CD14-positive monocyte (primary cell): Measurements from ENCODE around the gene ATOSA. TPM values are rescaled to one million over a fixed set of nuclear protein-coding genes. Genes with fewer than 3 reads are reported as not detected.
A peak's percentile ranks its signal among the peaks of the same experiment; 100 is the strongest.

ENCODE experiments used
- DNase-seq, 3 donors: peaks; one replicate each; pipeline ENCODE4 v3.0.0-alpha.2; 2011 to 2022
- H2AFZ ChIP-seq: 2 replicates; pipeline ENCODE4 v1.6.0; 2012; ENCODE audit warnings: mild to moderate bottlenecking, low read depth, low read length, inconsistent platforms; ENCODE audit not compliant: insufficient read depth, poor library complexity, severe bottlenecking
- H3K27ac ChIP-seq, 2 donors: 1 replicate in 1 of 2; 2 replicates in 1 of 2; pipeline ENCODE4 v1.5.1; 2012 to 2013; ENCODE audit warnings: low read length in 2 of 2, control low read depth in 1 of 2, inconsistent platforms in 1 of 2, low read depth in 1 of 2, mild to moderate bottlenecking in 1 of 2
- H3K27me3 ChIP-seq, 2 donors: one replicate each; pipeline versions ENCODE4 v1.6.0 to v1.6.1; 2011 to 2013; ENCODE audit warnings: low read length in 2 of 2; ENCODE audit not compliant: control insufficient read depth in 2 of 2, insufficient read depth in 2 of 2
- H3K36me3 ChIP-seq, 2 donors: replicated peaks in 1 of 2; 1 replicate in 1 of 2; 2 replicates in 1 of 2; pipeline versions ENCODE4 v1.5.1 to v1.6.1; 2012 to 2013; ENCODE audit warnings: low read length in 2 of 2, control low read depth in 1 of 2, inconsistent platforms in 1 of 2, mild to moderate bottlenecking in 1 of 2; ENCODE audit not compliant: insufficient read depth in 2 of 2, control insufficient read depth in 1 of 2
- H3K4me1 ChIP-seq, 2 donors: 1 replicate in 1 of 2; 2 replicates in 1 of 2; pipeline versions ENCODE4 v1.5.1 to v1.6.1; 2012 to 2013; ENCODE audit warnings: low read length in 2 of 2, control low read depth in 1 of 2, inconsistent platforms in 1 of 2, mild to moderate bottlenecking in 1 of 2, moderate library complexity in 1 of 2; ENCODE audit not compliant: insufficient read depth in 2 of 2, control insufficient read depth in 1 of 2
- H3K4me2 ChIP-seq: replicated peaks from 2 replicates; pipeline ENCODE3; 2012; ENCODE audit warnings: low read length, moderate library complexity, mild to moderate bottlenecking; ENCODE audit not compliant: poor library complexity, severe bottlenecking; ENCODE audit errors: extremely low read depth
- H3K4me3 ChIP-seq, 3 experiments: fragments of 200-600 bp in 1 of 3; sonication (generic) in 1 of 3; replicated peaks in 1 of 3; 1 replicate in 2 of 3; 2 replicates in 1 of 3; pipeline ENCODE4 v1.5.1; 2011 to 2013; ENCODE audit warnings: low read length in 3 of 3, mild to moderate bottlenecking in 3 of 3, control low read depth in 2 of 3, low read depth in 2 of 3, inconsistent platforms in 1 of 3, moderate library complexity in 1 of 3
- H3K79me2 ChIP-seq: 2 replicates; pipeline ENCODE4 v1.6.0; 2012; ENCODE audit warnings: mild to moderate bottlenecking, control low read depth, inconsistent platforms, low read length, moderate library complexity; ENCODE audit not compliant: insufficient read depth
- H3K9ac ChIP-seq: 2 replicates; pipeline ENCODE4 v1.6.0; 2017; ENCODE audit warnings: low read length, mild to moderate bottlenecking; ENCODE audit not compliant: insufficient read depth, poor library complexity, severe bottlenecking
- H3K9me3 ChIP-seq, 2 donors: replicated peaks in 1 of 2; 1 replicate in 1 of 2; 2 replicates in 1 of 2; pipeline versions ENCODE4 v1.5.1 to v1.6.1; 2012 to 2013; ENCODE audit warnings: low read length in 2 of 2, control low read depth in 1 of 2; ENCODE audit not compliant: control insufficient read depth in 1 of 2, insufficient read depth in 1 of 2
- H4K20me1 ChIP-seq: 2 replicates; pipeline ENCODE4 v1.6.0; 2012; ENCODE audit warnings: mild to moderate bottlenecking, low read length, control low read depth, moderate library complexity; ENCODE audit not compliant: insufficient read depth
- H3K27ac Mint-ChIP-seq, 7 donors: one replicate each; pipeline ENCODE4 v1.8.0; 2020; ENCODE audit warnings: mild to moderate bottlenecking in 7 of 7, mixed read lengths in 7 of 7, moderate library complexity in 6 of 7, inconsistent platforms in 2 of 7
- H3K27me3 Mint-ChIP-seq, 3 donors: one replicate each; pipeline ENCODE4 v1.8.0; 2021 to 2022; ENCODE audit warnings: low read depth in 3 of 3, mild to moderate bottlenecking in 3 of 3, mixed read lengths in 3 of 3, moderate library complexity in 3 of 3, inconsistent platforms in 1 of 3
- H3K36me3 Mint-ChIP-seq, 2 donors: one replicate each; pipeline ENCODE4 v1.8.0; 2020; ENCODE audit warnings: mixed read lengths in 2 of 2, inconsistent platforms in 1 of 2, mild to moderate bottlenecking in 1 of 2
- H3K4me1 Mint-ChIP-seq: one replicate; pipeline ENCODE4 v1.8.0; 2020; ENCODE audit warnings: mild to moderate bottlenecking, mixed read lengths
- H3K4me3 Mint-ChIP-seq, 2 donors: one replicate each; pipeline ENCODE4 v1.8.0; 2020; ENCODE audit warnings: mild to moderate bottlenecking in 2 of 2, mixed read lengths in 2 of 2, moderate library complexity in 1 of 2
- H3K9me3 Mint-ChIP-seq, 7 donors: one replicate each; pipeline ENCODE4 v1.8.0; 2020 to 2022; ENCODE audit warnings: mixed read lengths in 7 of 7, mild to moderate bottlenecking in 6 of 7, moderate library complexity in 6 of 7, inconsistent platforms in 2 of 7
- CTCF ChIP-seq: fragments of 200-600 bp; IDR thresholded peaks from one replicate; pipeline ENCODE4 v1.8.0; 2022; ENCODE audit warnings: antibody characterized with exemption, mild to moderate bottlenecking
- WGBS: methylation state at CpG from one replicate; pipeline ENCODE4 v1.1.5; 2013; ENCODE audit warnings: missing lambda C conversion rate; ENCODE audit not compliant: insufficient coverage; 5-methylcytosine and 5-hydroxymethylcytosine counted together
- intact Hi-C, 2 donors: fragments of 100-400 bp; cut with micrococcal nuclease; formaldehyde crosslinking; loops; one replicate each; pipeline versions ENCODE4 v1.15.0 to v1.15.1; 2023
- polyA plus RNA-seq, 3 donors: library from polyadenylated mRNA; depleted of rRNA in 1 of 3; unstranded in 2 of 3; stranded (reverse) in 1 of 3; fragments of 300-500 nt in 2 of 3; fragments of >200 nt in 1 of 3; fragmentation: Illumina TruSeq in 2 of 3; gene quantifications; 1 replicate in 2 of 3; 2 replicates in 1 of 3; pipeline ENCODE4 v1.2.3, GENCODE V29; 2012 to 2021

ATOSA gene
- polyA plus RNA-seq, 3 donors = 2.1 to 15.9 (median 3.5) TPM

DNA sequence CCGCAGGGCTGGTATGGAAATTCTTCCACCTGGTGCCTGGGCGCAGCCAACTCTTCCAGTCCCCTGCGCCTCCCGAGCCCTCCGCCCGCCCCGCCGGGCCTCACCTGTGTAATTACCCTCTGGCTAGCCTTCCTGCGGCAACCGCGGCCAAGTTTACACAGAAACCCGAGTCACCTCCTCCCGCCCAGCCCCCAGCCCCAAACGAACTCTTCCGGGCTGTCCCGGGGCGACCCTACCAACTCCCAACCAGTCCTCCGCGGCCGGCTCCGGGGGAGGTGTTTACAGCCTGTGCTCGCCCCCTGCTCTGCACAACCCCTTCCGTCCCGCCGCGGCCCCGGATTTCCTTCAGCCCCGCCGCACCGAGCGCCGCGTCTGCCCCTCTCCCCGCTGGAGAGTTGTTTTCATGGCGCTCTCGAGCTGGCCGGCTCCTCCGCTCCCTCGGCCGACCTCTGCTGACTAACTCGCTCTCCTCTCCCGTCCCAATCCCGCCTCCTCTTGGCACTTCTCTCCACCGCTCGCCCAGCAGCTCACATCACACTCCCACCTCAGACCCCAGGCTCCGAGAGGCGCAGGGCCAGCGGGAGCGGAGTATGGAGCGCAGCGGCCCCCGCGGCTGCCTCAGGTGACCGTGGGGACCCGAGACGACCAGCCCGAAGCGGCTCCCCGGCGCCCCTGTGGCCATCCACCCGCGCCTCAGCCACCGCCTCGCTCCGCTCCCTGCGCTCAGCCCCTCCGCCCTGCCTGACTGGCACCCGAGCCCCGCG is 538 bp downstream of the ATOSA start:
- peak overlapping the region; percentile 52 to 95 (median 86) for H3K4me3 ChIP-seq
- peaks cover 8 to 20% of the 10 kb centered on the region in 2 donors for H3K36me3 ChIP-seq
- peaks cover under 1% of the 10 kb centered on the region for H4K20me1 ChIP-seq
- peak overlapping the region; percentile 94 for H2AFZ ChIP-seq
- peak overlapping the region; percentile 97 to 99 (median 99) for H3K27ac Mint-ChIP-seq
- peaks cover 10 to 15% of the 10 kb centered on the region in 2 donors for H3K36me3 Mint-ChIP-seq
- no peaks in the 10 kb centered on the region for H3K9me3 ChIP-seq
- peaks cover 20 to 28% of the 10 kb centered on the region in 2 donors for H3K4me1 ChIP-seq
- intact Hi-C loops = no loop called here
- H3K4me3 Mint-ChIP-seq = peak overlapping the region; percentile 99
- WGBS = under 1% methylated on average over 70 of the region's 70 CpGs
- peaks cover 7% of the 10 kb centered on the region for H3K79me2 ChIP-seq
- no peak for TF ChIP-seq CTCF
- H3K4me1 Mint-ChIP-seq = peaks cover 28% of the 10 kb centered on the region
- H3K9me3 Mint-ChIP-seq = no peaks in the 10 kb centered on the region
- peaks cover 4 to 16% of the 10 kb centered on the region in 2 donors for H3K27me3 ChIP-seq
- peaks cover 0 to 8% (median 1%) of the 10 kb centered on the region in 3 donors for H3K27me3 Mint-ChIP-seq
- peak overlapping the region; percentile 88 to 92 for H3K27ac ChIP-seq
- peak overlapping the region; percentile 89 for H3K9ac ChIP-seq
- peak overlapping the region; percentile 94 for H3K4me2 ChIP-seq
- DNase-seq = peak; percentile 36 to 46 (median 46)

DNA sequence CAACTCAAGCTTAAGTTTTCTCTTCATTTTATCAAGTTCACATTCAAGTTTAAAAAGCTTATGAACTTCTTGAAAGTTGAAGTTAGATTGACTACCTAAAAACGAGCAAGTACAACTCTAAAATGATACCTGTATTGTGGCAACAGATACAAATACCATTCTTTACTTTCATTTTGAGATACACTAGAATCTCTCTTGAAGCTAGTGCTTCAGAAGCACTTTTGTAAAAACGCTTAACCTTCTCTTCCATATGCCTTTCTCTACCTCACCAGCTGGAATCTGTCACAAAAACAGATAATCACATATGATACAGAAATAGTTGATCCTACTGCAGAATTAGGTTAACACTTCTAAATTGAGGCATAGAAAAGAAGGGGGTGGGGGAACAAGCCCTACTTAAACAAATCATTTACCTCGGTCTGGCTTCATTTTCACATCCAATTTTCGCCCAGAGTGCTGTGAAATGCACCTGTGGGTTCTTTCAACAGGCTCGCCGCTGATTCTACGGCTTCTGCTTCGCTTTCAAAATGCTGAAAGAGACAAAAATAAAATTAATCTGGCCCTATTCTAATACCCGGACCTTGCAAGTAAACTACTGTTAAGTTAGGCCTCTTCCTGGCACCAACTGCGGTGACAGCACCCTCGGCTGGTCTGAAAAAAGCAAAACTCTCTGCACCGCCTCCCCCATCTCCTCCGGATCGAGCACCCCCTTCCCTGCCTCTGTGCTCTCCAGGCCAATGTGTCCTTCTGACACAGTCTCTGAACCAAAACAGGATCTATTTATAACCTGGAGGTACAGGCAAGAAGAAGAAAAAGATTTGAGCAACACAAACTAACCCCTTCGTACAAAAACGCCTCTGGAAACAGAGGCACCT is 1.4 kb downstream of the ATOSA start:
- no peak for TF ChIP-seq CTCF
- H3K36me3 Mint-ChIP-seq = peaks cover 16 to 22% of the 10 kb centered on the region in 2 donors
- peak overlapping the region; percentile 94 for H2AFZ ChIP-seq
- H3K4me2 ChIP-seq = peak overlapping the region; percentile 94
- H3K9me3 Mint-ChIP-seq = no peaks in the 10 kb centered on the region
- peak overlapping the region; percentile 52 to 95 (median 86) for H3K4me3 ChIP-seq
- H3K4me1 Mint-ChIP-seq = peaks cover 28% of the 10 kb centered on the region
- WGBS = under 1% methylated on average over 13 of the region's 16 CpGs
- peak overlapping the region; percentile 88 to 92 for H3K27ac ChIP-seq
- intact Hi-C loops = no loop called here
- H3K9ac ChIP-seq = peak overlapping the region; percentile 89
- H3K4me1 ChIP-seq = peaks cover 17 to 27% of the 10 kb centered on the region in 2 donors
- H4K20me1 ChIP-seq = peaks cover 4% of the 10 kb centered on the region
- H3K79me2 ChIP-seq = peaks cover 7% of the 10 kb centered on the region
- DNase-seq = peak; percentile 5 to 15 (median 10)
- peaks cover 0 to 8% (median 1%) of the 10 kb centered on the region in 3 donors for H3K27me3 Mint-ChIP-seq
- H3K27ac Mint-ChIP-seq = peak overlapping the region; percentile 97 to 99 (median 99)
- H3K4me3 Mint-ChIP-seq = peak overlapping the region; percentile 99
- no peaks in the 10 kb centered on the region for H3K9me3 ChIP-seq
- peaks cover 4 to 16% of the 10 kb centered on the region in 2 donors for H3K27me3 ChIP-seq
- peaks cover 16 to 28% of the 10 kb centered on the region in 2 donors for H3K36me3 ChIP-seq
